Muscle layer of duodenum (tissue), 2 donors: ENCODE results near the gene PRRG4.
"Not testable (repeated sequence)": the region's sequence is repeated elsewhere in the genome, so short reads cannot be mapped to it uniquely, and the experiment has no call there.

Experiments used
- H3K27ac ChIP-seq: one replicate; pipeline ENCODE4 v1.7.0; 2013; ENCODE audit warnings: mild to moderate bottlenecking, low read length
- H3K27me3 ChIP-seq: one replicate; pipeline ENCODE4 v1.7.0; 2013; ENCODE audit warnings: low read depth, mild to moderate bottlenecking, control low read depth, low read length
- H3K36me3 ChIP-seq, 2 donors: one replicate each; pipeline ENCODE4 v1.7.0; 2013; ENCODE audit warnings: low read length in 2 of 2, control low read depth in 1 of 2, mild to moderate bottlenecking in 1 of 2; ENCODE audit not compliant: insufficient read depth in 2 of 2, control insufficient read depth in 1 of 2
- H3K4me1 ChIP-seq, 2 donors: one replicate each; pipeline ENCODE4 v1.7.0; 2013; ENCODE audit warnings: low read length in 2 of 2, mild to moderate bottlenecking in 2 of 2, control low read depth in 1 of 2, moderate library complexity in 1 of 2; ENCODE audit not compliant: insufficient read depth in 2 of 2, control insufficient read depth in 1 of 2
- H3K4me3 ChIP-seq, 2 donors: one replicate each; pipeline ENCODE4 v1.7.0; 2013; ENCODE audit warnings: low read length in 2 of 2, low read depth in 1 of 2, mild to moderate bottlenecking in 1 of 2
- H3K9me3 ChIP-seq, 2 donors: one replicate each; pipeline ENCODE4 v1.7.0; 2013; ENCODE audit warnings: low read length in 2 of 2, control low read depth in 1 of 2, mild to moderate bottlenecking in 1 of 2; ENCODE audit not compliant: control insufficient read depth in 1 of 2
- donor health status: healthy.

Gene PRRG4

GRCh38 chr11:32887707-32888383 is 58.1 kb downstream of the PRRG4 start:
- H3K9me3 ChIP-seq, H3K36me3 ChIP-seq, H3K4me3 ChIP-seq, H3K4me1 ChIP-seq, H3K27me3 ChIP-seq, H3K27ac ChIP-seq: not testable (repeated sequence)

GRCh38 chr11:32888384-32888710 is 58.6 kb downstream of the PRRG4 start:
- not testable (repeated sequence) for H3K4me3 ChIP-seq, H3K4me1 ChIP-seq, H3K36me3 ChIP-seq

GRCh38 chr11:32888805-32889204 is 59.1 kb downstream of the PRRG4 start:
- Histone ChIP-seq H3K4me3 (no peak overlapping the region), H3K9me3 (no peaks in the 10 kb centered on the region), H3K4me1 (peaks cover 0 to 9% of the 10 kb centered on the region in 2 donors), H3K27me3 (no peaks in the 10 kb centered on the region), H3K36me3 (no peaks in the 10 kb centered on the region), H3K27ac (no peak overlapping the region)

More at GRCh38 chr11:32888384-32888710, 58.6 kb downstream of the PRRG4 start:
- not testable (repeated sequence) for H3K27ac ChIP-seq, H3K9me3 ChIP-seq, H3K27me3 ChIP-seq

GRCh38 chr11:32890843-32891656 is 61.3 kb downstream of the PRRG4 start:
- H3K27ac ChIP-seq, result no peak overlapping the region
- H3K4me3 ChIP-seq, result no peak overlapping the region
- no peaks in the 10 kb centered on the region for H3K27me3 ChIP-seq
- no peaks in the 10 kb centered on the region for H3K9me3 ChIP-seq
- H3K36me3 ChIP-seq, result no peaks in the 10 kb centered on the region
- peaks cover 0 to 15% of the 10 kb centered on the region in 2 donors for H3K4me1 ChIP-seq

- H3K4me1 ChIP-seq, result peaks cover 0 to 15% of the 10 kb centered on the region in 2 donors
- no peaks in the 10 kb centered on the region for H3K36me3 ChIP-seq
- peak overlapping the region; percentile 85 to 93 for H3K4me3 ChIP-seq
- no peaks in the 10 kb centered on the region for H3K9me3 ChIP-seq
- H3K27me3 ChIP-seq, result no peaks in the 10 kb centered on the region
- peak overlapping the region; percentile 95 for H3K27ac ChIP-seq
Observed at GRCh38 chr11:32891657-32892354, 62.1 kb downstream of the PRRG4 start.

- H3K27ac ChIP-seq, result peak within 1 kb of the TSS; percentile 95
- no peaks in the 10 kb centered on the region for H3K36me3 ChIP-seq
- H3K27me3 ChIP-seq, result no peaks in the 10 kb centered on the region
- peak within 1 kb of the TSS; percentile 88 to 93 for H3K4me3 ChIP-seq
- H3K9me3 ChIP-seq, result no peaks in the 10 kb centered on the region
- H3K4me1 ChIP-seq, result peaks cover 0 to 15% of the 10 kb centered on the region in 2 donors
Observed at GRCh38 chr11:32892355-32893092, 62.8 kb downstream of the PRRG4 start, which contains the start of gene QSER1. QSER1 (plus strand) TSS chr11:32892811; CDS start chr11:32893126, 315 bp downstream.

- Histone ChIP-seq H3K36me3 (no peaks in the 10 kb centered on the region), H3K4me1 (peaks cover 0 to 15% of the 10 kb centered on the region in 2 donors), H3K27me3 (no peaks in the 10 kb centered on the region), H3K9me3 (no peaks in the 10 kb centered on the region), H3K27ac (no peak overlapping the region), H3K4me3 (peak overlapping the region in 1 of 2 donors; percentile 88)
Observed at GRCh38 chr11:32893093-32893342, 63.3 kb downstream of the PRRG4 start.

GRCh38 chr11:32893343-32894148 is 63.8 kb downstream of the PRRG4 start:
- Histone ChIP-seq H3K9me3 (no peaks in the 10 kb centered on the region), H3K4me1 (peaks cover 0 to 15% of the 10 kb centered on the region in 2 donors), H3K27me3 (no peaks in the 10 kb centered on the region), H3K36me3 (no peaks in the 10 kb centered on the region), H3K4me3 (peak overlapping the region; percentile 61 to 88), H3K27ac (peak overlapping the region; percentile 48)

GRCh38 chr11:32894149-32894827 is 64.6 kb downstream of the PRRG4 start:
- Histone ChIP-seq H3K4me3 (peak overlapping the region; percentile 61 to 88), H3K36me3 (no peaks in the 10 kb centered on the region), H3K4me1 (peaks cover 0 to 15% of the 10 kb centered on the region in 2 donors), H3K9me3 (no peaks in the 10 kb centered on the region), H3K27me3 (no peaks in the 10 kb centered on the region), H3K27ac (peak overlapping the region; percentile 48)

- Histone ChIP-seq H3K4me3 (no peak overlapping the region), H3K27me3 (no peaks in the 10 kb centered on the region), H3K4me1 (peaks cover 0 to 15% of the 10 kb centered on the region in 2 donors)
Observed at GRCh38 chr11:32894921-32895320, 65.2 kb downstream of the PRRG4 start.

More at GRCh38 chr11:32894921-32895320, 65.2 kb downstream of the PRRG4 start:
- Histone ChIP-seq H3K27ac (no peak overlapping the region), H3K9me3 (no peaks in the 10 kb centered on the region), H3K36me3 (no peaks in the 10 kb centered on the region)
